Endothelial cell of umbilical vein (primary cell): ENCODE measurements around the gene HDLBP. TPM values are rescaled to one million over a fixed set of nuclear protein-coding genes. Genes with fewer than 3 reads are reported as not detected.

Experiments
- BruUV-seq: library from RNA; stranded (reverse); fragments of 400-500 nt; replicated peaks from 2 replicates; lab custom pipeline; 2021; lab: Mats Ljungman, UMichigan
- CTCF ChIA-PET: fragments of 300-600, 350-600 bp; sonication (Branson Sonifier 250); formaldehyde crosslinking; loops from one replicate; lab custom pipeline; 2021; ENCODE audit warnings: antibody characterized with exemption, inconsistent platforms; lab: Charles Lee
- POLR2A ChIA-PET: fragments of 300-600, 350-600 bp; sonication (Branson Sonifier 250); formaldehyde crosslinking; loops from one replicate; lab custom pipeline; 2021; ENCODE audit warnings: antibody characterized with exemption, inconsistent platforms; lab: Charles Lee
- DNase-seq: peaks from one replicate; pipeline ENCODE4 v3.0.0-alpha.2; 2011; ENCODE audit warnings: low read depth, low spot score
- FAIRE-seq: peaks from 2 replicates; lab custom pipeline; 2011; peaks lifted over from hg19 to GRCh38; lab: Jason Lieb, UNC
- H2AFZ ChIP-seq: 2 replicates; pipeline ENCODE4 v1.6.0; 2012; ENCODE audit warnings: low read depth, low read length, control low read depth, inconsistent platforms
- H3K27ac ChIP-seq: 2 replicates; pipeline ENCODE4 v1.5.1; 2011; ENCODE audit warnings: low read depth, mild to moderate bottlenecking, control low read depth, low read length, moderate library complexity; ENCODE audit not compliant: insufficient read depth
- H3K27me3 ChIP-seq, 2 experiments: 2 replicates each; pipeline versions ENCODE4 v1.6.0 to v1.6.1; 2011; ENCODE audit warnings: low read length in 2 of 2, mixed read lengths in 1 of 2; ENCODE audit not compliant: control insufficient read depth in 2 of 2, insufficient read depth in 2 of 2
- H3K36me3 ChIP-seq, 2 experiments: 2 replicates in 1 of 2; 3 replicates in 1 of 2; pipeline ENCODE4 v1.5.1; 2011; ENCODE audit warnings: low read length in 2 of 2, mild to moderate bottlenecking in 1 of 2, moderate library complexity in 1 of 2; ENCODE audit not compliant: control insufficient read depth in 2 of 2, insufficient read depth in 2 of 2; ENCODE audit errors: extremely low read depth in 1 of 2
- H3K4me1 ChIP-seq: 3 replicates; pipeline ENCODE4 v1.5.1; 2011; ENCODE audit warnings: mild to moderate bottlenecking, low read length; ENCODE audit not compliant: control insufficient read depth, insufficient read depth; ENCODE audit errors: extremely low read depth
- H3K4me2 ChIP-seq: 2 replicates; pipeline ENCODE4 v1.6.1; 2011; ENCODE audit warnings: low read length, control low read depth, mixed read lengths; ENCODE audit not compliant: insufficient read depth
- H3K4me3 ChIP-seq, 3 experiments: fragments of 200-600 bp in 1 of 3; sonication (generic), shearing (Covaris generic) in 1 of 3; replicated peaks in 1 of 3; 2 replicates each; pipeline ENCODE4 v1.5.1; 2011 to 2016; ENCODE audit warnings: control low read depth in 3 of 3, low read length in 3 of 3, mild to moderate bottlenecking in 2 of 3, inconsistent platforms in 1 of 3, low read depth in 1 of 3, moderate library complexity in 1 of 3; ENCODE audit not compliant: insufficient read depth in 1 of 3
- H3K79me2 ChIP-seq: 2 replicates; pipeline ENCODE4 v1.6.0; 2012; ENCODE audit warnings: low read length, inconsistent platforms; ENCODE audit not compliant: control insufficient read depth, insufficient read depth
- H3K9ac ChIP-seq: replicated peaks from 2 replicates; pipeline ENCODE3; 2011; ENCODE audit warnings: low read length, control low read depth; ENCODE audit not compliant: insufficient read depth; ENCODE audit errors: extremely low read depth
- H3K9me1 ChIP-seq: replicated peaks from 3 replicates; pipeline ENCODE4 v1.6.0; 2011; ENCODE audit warnings: mild to moderate bottlenecking, low read length; ENCODE audit not compliant: control insufficient read depth, insufficient read depth; ENCODE audit errors: extremely low read depth
- H3K9me3 ChIP-seq: replicated peaks from 2 replicates; pipeline ENCODE4 v1.5.1; 2012; ENCODE audit warnings: low read length, inconsistent platforms; ENCODE audit not compliant: control insufficient read depth, insufficient read depth
- H4K20me1 ChIP-seq: replicated peaks from 2 replicates; pipeline ENCODE3; 2011; ENCODE audit warnings: mild to moderate bottlenecking, low read length; ENCODE audit not compliant: control insufficient read depth, insufficient read depth; ENCODE audit errors: extremely low read depth
- EZH2 ChIP-seq: IDR thresholded peaks from 2 replicates; pipeline ENCODE4 v1.6.1; 2012; ENCODE audit warnings: borderline replicate concordance, low read depth, mild to moderate bottlenecking, moderate library complexity, low read length, inconsistent platforms; ENCODE audit not compliant: severe bottlenecking
- FOS ChIP-seq: IDR thresholded peaks from 2 replicates; pipeline ENCODE4 v1.6.1; 2011; ENCODE audit warnings: mild to moderate bottlenecking, low read length, moderate library complexity, borderline replicate concordance; ENCODE audit not compliant: insufficient read depth
- JUN ChIP-seq: IDR thresholded peaks from 2 replicates; pipeline ENCODE4 v1.6.1; 2011; ENCODE audit warnings: borderline replicate concordance, low read depth; ENCODE audit not compliant: insufficient read length, insufficient read depth
- MYC ChIP-seq: IDR thresholded peaks from one replicate; pipeline ENCODE4 v1.6.1; 2011; ENCODE audit warnings: mild to moderate bottlenecking, low read depth, low read length
- POLR2A ChIP-seq: IDR thresholded peaks from 2 replicates; pipeline ENCODE4 v1.6.1; 2012; ENCODE audit warnings: low read depth, mild to moderate bottlenecking, control low read depth, low read length
- dilution Hi-C: fragments of 300-500 bp; cut with MboI; formaldehyde crosslinking; loops from one replicate; pipeline ENCODE4 v1.15.0; 2019; ENCODE audit warnings: low sequenced_read_pairs; ENCODE audit not compliant: extremely low pct_ligation_motif_present
- intact Hi-C: fragments of 100-400 bp; cut with micrococcal nuclease; formaldehyde crosslinking; loops from one replicate; pipeline ENCODE4 v1.10.0; 2022
- polyA plus RNA-seq, 4 experiments: library from polyadenylated mRNA; depleted of rRNA in 3 of 4; stranded (reverse) in 3 of 4; unstranded in 1 of 4; fragments of >200 nt; gene quantifications; 2 replicates each; pipeline versions ENCODE4 v1.2.1 to v1.2.3, GENCODE V29; 2011 to 2012; ENCODE audit warnings: missing spikeins in 1 of 4
- total RNA-seq: library from RNA; stranded (reverse); gene quantifications from 2 replicates; pipeline ENCODE4 v1.2.3, GENCODE V29; 2021

HDLBP gene
- total and polyA plus RNA-seq, 2 donors (not counting 3 experiments of a cell fraction or from before 2014, with no cell fraction given): 379 to 569 TPM

DNA sequence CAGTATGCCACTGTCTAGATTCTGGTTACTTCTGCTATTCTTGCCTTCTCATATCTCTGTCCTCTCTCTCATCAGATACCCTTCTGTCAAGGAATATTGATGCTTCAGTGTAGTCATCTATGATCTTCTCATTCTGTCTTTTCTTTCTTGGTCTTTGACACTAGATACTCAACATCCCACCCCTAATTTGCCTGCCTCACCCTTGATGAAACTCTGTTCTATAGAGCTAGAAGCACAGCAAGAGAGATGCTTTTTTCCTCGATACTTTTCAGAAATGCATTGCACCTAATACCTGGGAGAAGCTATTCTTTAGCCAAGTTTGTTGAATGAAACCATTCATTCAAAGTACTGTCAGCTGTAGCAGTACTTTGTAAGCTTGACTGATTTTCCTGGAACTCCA lies 9.8 kb upstream of the HDLBP start:
- Histone ChIP-seq H4K20me1 (peaks cover 11% of the 10 kb centered on the region), H3K79me2 (peaks cover 79% of the 10 kb centered on the region), H3K9me3 (no peaks in the 10 kb centered on the region), H3K4me1 (peaks cover 25% of the 10 kb centered on the region), H3K9me1 (no peaks in the 10 kb centered on the region), H3K27ac (no peak overlapping the region), H3K4me2 (no peak overlapping the region), H3K36me3 (peaks cover 19% of the 10 kb centered on the region in 2 experiments), H2AFZ (no peak overlapping the region), H3K27me3 (no peaks in the 10 kb centered on the region), H3K4me3 (no peak overlapping the region), H3K9ac (no peak overlapping the region)
- POLR2A ChIA-PET: no interaction called here
- CTCF ChIA-PET: no interaction called here
- BruUV-seq: no TSS peak
- DNase-seq: no peak
- no peak for FAIRE-seq
- TF ChIP-seq MYC (no peak), POLR2A (no peak), EZH2 (no peak), JUN (no peak), FOS (no peak)
- intact Hi-C loops (no loop called here), dilution Hi-C loops (no loop called here)

DNA sequence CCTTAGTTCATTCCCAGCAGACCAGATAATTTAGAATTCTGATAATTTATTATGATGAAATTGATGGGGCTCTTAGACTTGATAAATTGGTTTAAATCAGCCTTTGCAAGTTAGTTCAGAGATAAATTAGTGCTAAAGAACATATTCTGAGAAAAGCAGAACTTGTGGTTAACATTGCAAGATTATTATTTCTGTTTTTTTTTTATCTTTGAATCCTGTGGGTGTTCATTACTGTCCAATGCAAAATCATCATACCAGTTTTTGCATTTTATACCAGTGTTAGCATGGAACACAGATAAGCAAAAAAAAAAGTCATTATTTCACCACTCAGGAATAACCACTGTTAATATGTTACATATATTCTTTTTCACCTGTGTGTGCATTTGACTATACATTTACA lies 9.3 kb upstream of the HDLBP start:
- FAIRE-seq (no peak), DNase-seq (no peak)
- POLR2A ChIA-PET: no interaction called here
- Histone ChIP-seq H3K79me2 (peaks cover 80% of the 10 kb centered on the region), H3K36me3 (peaks cover 19% of the 10 kb centered on the region in 2 experiments), H2AFZ (no peak overlapping the region), H3K4me1 (peaks cover 29% of the 10 kb centered on the region), H3K9ac (no peak overlapping the region), H3K27me3 (no peaks in the 10 kb centered on the region), H3K9me1 (no peaks in the 10 kb centered on the region), H4K20me1 (peaks cover 11% of the 10 kb centered on the region), H3K9me3 (no peaks in the 10 kb centered on the region), H3K27ac (no peak overlapping the region), H3K4me3 (no peak overlapping the region), H3K4me2 (no peak overlapping the region)
- intact Hi-C loops (no loop called here), dilution Hi-C loops (no loop called here)
- BruUV-seq: no TSS peak
- TF ChIP-seq FOS: no peak
- CTCF ChIA-PET: no interaction called here
